Left lung (tissue), 10 donors: ENCODE data around the gene C3orf22. TPM values are rescaled to one million over a fixed set of nuclear protein-coding genes. Genes with fewer than 3 reads are reported as not detected.
"Not testable (repeated sequence)": the region's sequence is repeated elsewhere in the genome, so short reads cannot be mapped to it uniquely, and the experiment has no call there.

Source experiments
- ATAC-seq: fragments of 200-7000 bp; cut with Tn5 transposase; one replicate; pipeline ENCODE4 v1.9.1; 2020; ENCODE audit warnings: moderate library complexity
- DNase-seq, 4 donors: peaks; one replicate each; pipeline ENCODE4 v3.0.0-alpha.2; 2013 to 2020
- H3K27ac ChIP-seq, 2 donors: fragments of 200-600 bp; sonication (generic) in 1 of 2; one replicate each; pipeline versions ENCODE4 v1.5.0 to v1.8.0; 2020 to 2021
- H3K27me3 ChIP-seq, 2 donors: fragments of 200-600 bp; sonication (generic) in 1 of 2; one replicate each; pipeline versions ENCODE4 v1.5.0 to v1.8.0; 2020 to 2021
- H3K36me3 ChIP-seq, 2 donors: fragments of 200-600 bp; sonication (generic) in 1 of 2; one replicate each; pipeline versions ENCODE4 v1.5.0 to v1.8.0; 2020 to 2021
- H3K4me1 ChIP-seq, 2 donors: fragments of 200-600 bp; one replicate each; pipeline ENCODE4 v1.8.0; 2021
- H3K4me3 ChIP-seq, 2 donors: fragments of 200-600 bp; sonication (generic) in 1 of 2; one replicate each; pipeline versions ENCODE4 v1.5.0 to v1.8.0; 2020 to 2021; ENCODE audit warnings: mild to moderate bottlenecking in 1 of 2
- H3K9me3 ChIP-seq, 2 donors: fragments of 200-600 bp; sonication (generic) in 1 of 2; one replicate each; pipeline versions ENCODE4 v1.5.0 to v1.8.0; 2020 to 2021
- intact Hi-C, 2 donors: fragments of 100-400 bp; cut with DNase I; formaldehyde crosslinking; loops; one replicate each; pipeline versions ENCODE4 v1.11.2 to v1.14.2; 2022
- polyA plus RNA-seq, 6 donors: library from polyadenylated mRNA; unstranded; fragments of 120-200 nt; gene quantifications; one replicate each; pipeline ENCODE4 v1.2.1, GENCODE V29; 2013; ENCODE audit not compliant: insufficient read length in 6 of 6
- total RNA-seq, 2 donors: library from RNA; stranded (reverse); fragmentation: NEBNext Ultra II Directional; extraction: Animal tissue kit (Norgen Biotek cat#: 25700); gene quantifications; one replicate each; pipeline ENCODE4 v1.2.1, GENCODE V29; 2021
- TF ChIP-seq, protein P1 (sequence below), 2 donors: fragments of 200-600 bp; sonication (generic) in 1 of 2; IDR thresholded peaks; one replicate each; pipeline versions ENCODE4 v1.5.0 to v1.8.0; 2021; ENCODE audit warnings: antibody characterized with exemption in 2 of 2
- donor health status: DM: no; HTN: yes; CAD: no.
- donor health status: DM: no; HTN: no; CAD: no.

The C3orf22 gene
- total and polyA plus RNA-seq, 8 donors = 0.10 to 0.25 (median 0.12) TPM; not detected in 3

DNA sequence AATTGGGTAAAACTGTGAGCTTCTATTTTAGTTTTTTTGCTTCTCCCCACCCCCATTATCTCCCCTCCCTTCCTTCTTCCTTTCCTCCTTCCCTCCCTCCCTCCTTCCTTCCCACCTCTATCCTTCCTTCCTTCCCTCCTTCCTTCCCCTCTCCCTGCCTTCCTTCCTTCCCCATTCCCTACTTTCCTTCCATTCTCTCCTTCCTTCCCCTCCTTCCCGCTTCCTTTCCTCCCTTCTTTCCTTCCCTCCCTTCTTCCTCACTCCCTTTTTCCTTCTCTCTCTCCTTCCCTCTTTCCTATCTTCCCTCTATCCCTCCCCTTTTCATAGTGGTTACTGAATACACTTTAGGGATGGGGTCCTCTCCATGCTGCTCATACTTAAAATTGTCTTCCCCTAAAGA lies 40.4 kb upstream of the C3orf22 start:
- H3K9me3 ChIP-seq = peaks cover 0 to 4% of the 10 kb centered on the region in 2 donors
- no peaks in the 10 kb centered on the region for H3K36me3 ChIP-seq
- no peak overlapping the region for H3K4me3 ChIP-seq
- DNase-seq (no peak), ATAC-seq (no peak)
- intact Hi-C loops = no loop called here
- H3K4me1 ChIP-seq = no peaks in the 10 kb centered on the region
- TF ChIP-seq, protein P1, sequence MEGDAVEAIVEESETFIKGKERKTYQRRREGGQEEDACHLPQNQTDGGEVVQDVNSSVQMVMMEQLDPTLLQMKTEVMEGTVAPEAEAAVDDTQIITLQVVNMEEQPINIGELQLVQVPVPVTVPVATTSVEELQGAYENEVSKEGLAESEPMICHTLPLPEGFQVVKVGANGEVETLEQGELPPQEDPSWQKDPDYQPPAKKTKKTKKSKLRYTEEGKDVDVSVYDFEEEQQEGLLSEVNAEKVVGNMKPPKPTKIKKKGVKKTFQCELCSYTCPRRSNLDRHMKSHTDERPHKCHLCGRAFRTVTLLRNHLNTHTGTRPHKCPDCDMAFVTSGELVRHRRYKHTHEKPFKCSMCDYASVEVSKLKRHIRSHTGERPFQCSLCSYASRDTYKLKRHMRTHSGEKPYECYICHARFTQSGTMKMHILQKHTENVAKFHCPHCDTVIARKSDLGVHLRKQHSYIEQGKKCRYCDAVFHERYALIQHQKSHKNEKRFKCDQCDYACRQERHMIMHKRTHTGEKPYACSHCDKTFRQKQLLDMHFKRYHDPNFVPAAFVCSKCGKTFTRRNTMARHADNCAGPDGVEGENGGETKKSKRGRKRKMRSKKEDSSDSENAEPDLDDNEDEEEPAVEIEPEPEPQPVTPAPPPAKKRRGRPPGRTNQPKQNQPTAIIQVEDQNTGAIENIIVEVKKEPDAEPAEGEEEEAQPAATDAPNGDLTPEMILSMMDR (IDR thresholded peaks at IDR 0.05) = no peak
- H3K27ac ChIP-seq = no peak overlapping the region
- no peaks in the 10 kb centered on the region for H3K27me3 ChIP-seq

- intact Hi-C loops, H3K27ac ChIP-seq, DNase-seq, ATAC-seq, H3K4me3 ChIP-seq, H3K4me1 ChIP-seq, H3K27me3 ChIP-seq, H3K9me3 ChIP-seq, H3K36me3 ChIP-seq: not testable (repeated sequence)
These were observed 36.7 kb upstream of the C3orf22 start for GRCh38 chr3:126595479-126595878.

- ATAC-seq, intact Hi-C loops: not testable (repeated sequence)
These were observed 32.8 kb upstream of the C3orf22 start for GRCh38 chr3:126591515-126591914.

GRCh38 chr3:126582311-126582710 lies 23.6 kb upstream of the C3orf22 start:
- H3K27ac ChIP-seq = no peak overlapping the region
- H3K4me3 ChIP-seq = no peak overlapping the region
- intact Hi-C loops = no loop called here
- DNase-seq = no peak
- peaks cover 0 to 15% of the 10 kb centered on the region in 2 donors for H3K9me3 ChIP-seq
- no peak for ATAC-seq
- TF ChIP-seq, protein P1 (IDR thresholded peaks at IDR 0.05) = no peak
- no peaks in the 10 kb centered on the region for H3K4me1 ChIP-seq
- no peaks in the 10 kb centered on the region for H3K27me3 ChIP-seq
- no peaks in the 10 kb centered on the region for H3K36me3 ChIP-seq

More at GRCh38 chr3:126591515-126591914, 32.8 kb upstream of the C3orf22 start:
- not testable (repeated sequence) for H3K4me3 ChIP-seq, DNase-seq, H3K27ac ChIP-seq, H3K4me1 ChIP-seq, H3K27me3 ChIP-seq, H3K36me3 ChIP-seq
- H3K9me3 ChIP-seq = peaks cover 0 to 22% of the 10 kb centered on the region in 2 donors

GRCh38 chr3:126581569-126581968 lies 22.8 kb upstream of the C3orf22 start:
- Histone ChIP-seq H3K36me3 (no peaks in the 10 kb centered on the region), H3K27ac (no peak overlapping the region), H3K4me3 (no peak overlapping the region), H3K27me3 (no peaks in the 10 kb centered on the region), H3K4me1 (no peaks in the 10 kb centered on the region), H3K9me3 (peaks cover 0 to 8% of the 10 kb centered on the region in 2 donors)
- ATAC-seq = no peak
- intact Hi-C loops = no loop called here
- TF ChIP-seq, protein P1 (IDR thresholded peaks at IDR 0.05) = no peak
- DNase-seq = no peak

DNA sequence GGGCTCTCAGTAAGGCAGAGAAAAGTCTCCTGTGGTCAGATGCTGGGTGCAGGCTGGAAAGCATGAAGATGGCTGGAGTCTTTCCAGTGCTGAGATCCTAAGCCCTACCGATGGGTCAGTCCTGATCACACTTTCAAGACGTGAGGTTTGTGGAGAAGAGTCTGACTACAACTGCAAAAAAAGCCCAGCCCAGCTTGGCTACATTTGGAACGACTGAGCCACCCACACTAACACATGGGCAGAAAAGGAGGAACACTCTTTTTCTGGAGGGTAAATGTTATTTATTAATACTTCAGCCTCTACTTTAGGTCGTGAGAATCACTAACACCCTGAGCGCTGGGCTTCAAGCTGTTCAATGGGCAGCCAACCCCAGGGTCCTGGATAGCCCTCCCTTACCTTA lies 22.0 kb upstream of the C3orf22 start:
- H3K27ac ChIP-seq = no peak overlapping the region
- peaks cover 0 to 5% of the 10 kb centered on the region in 2 donors for H3K9me3 ChIP-seq
- H3K36me3 ChIP-seq = no peaks in the 10 kb centered on the region
- TF ChIP-seq, protein P1 (IDR thresholded peaks at IDR 0.05) = no peak
- ATAC-seq (no peak), DNase-seq (no peak)
- H3K4me1 ChIP-seq = no peaks in the 10 kb centered on the region
- H3K27me3 ChIP-seq = no peaks in the 10 kb centered on the region
- H3K4me3 ChIP-seq = no peak overlapping the region
- intact Hi-C loops = no loop called here
